GM12878 (cell line): ENCODE data around the gene UTP14C. TPM values are rescaled to one million over a fixed set of nuclear protein-coding genes. Genes with fewer than 3 reads are reported as not detected.

ENCODE experiments used
- ATAC-seq: fragments of 200-7000 bp; cut with Tn5 transposase; 3 replicates; pipeline ENCODE4 v1.9.1; 2020; ENCODE audit warnings: mild to moderate bottlenecking, moderate library complexity
- BruUV-seq: library from RNA; stranded (reverse); fragments of 400-500 nt; replicated peaks from 2 replicates; lab custom pipeline; 2021; lab: Mats Ljungman, UMichigan
- CTCF ChIA-PET: fragments of 300-600 bp; sonication (Branson Sonifier 250); formaldehyde crosslinking; extraction: SDS; loops from one replicate; lab custom pipeline; 2021; ENCODE audit warnings: inconsistent platforms; lab: Yijun Ruan, JAX
- POLR2A ChIA-PET: fragments of 350-600 bp; formaldehyde crosslinking; extraction: SDS; loops from one replicate; lab custom pipeline; 2021; ENCODE audit warnings: inconsistent platforms; lab: Charles Lee
- RAD21 ChIA-PET: fragments of 300-600 bp; sonication (Branson Sonifier 250); formaldehyde crosslinking; loops from one replicate; lab custom pipeline; 2023; ENCODE audit warnings: antibody characterized with exemption; ENCODE audit not compliant: unreplicated experiment; lab: Charles Lee
- SMC1A ChIA-PET: fragments of 300-600 bp; sonication (Branson Sonifier 250); formaldehyde crosslinking; loops from one replicate; lab custom pipeline; 2023; ENCODE audit not compliant: unreplicated experiment, uncharacterized antibody; lab: Charles Lee
- DNase-seq: peaks from one replicate; pipeline ENCODE4 v3.0.0-alpha.2; 2011; ENCODE audit warnings: low read depth, low spot score
- FAIRE-seq: peaks from 3 replicates; lab custom pipeline; 2011; peaks lifted over from hg19 to GRCh38; lab: Jason Lieb, UNC
- H2AFZ ChIP-seq: 2 replicates; pipeline ENCODE4 v1.6.0; 2011; ENCODE audit warnings: low read depth, low read length, control low read depth; ENCODE audit not compliant: control insufficient read depth
- H3K27ac ChIP-seq: 2 replicates; pipeline ENCODE4 v1.5.1; 2011; ENCODE audit warnings: control low read depth; ENCODE audit not compliant: control insufficient read depth, insufficient read depth
- H3K27me3 ChIP-seq, 2 experiments: replicated peaks in 1 of 2; 2 replicates each; pipeline versions ENCODE4 v1.6.0 to v1.6.1; 2011; ENCODE audit warnings: low read length in 1 of 2; ENCODE audit not compliant: control insufficient read depth in 2 of 2, insufficient read depth in 2 of 2
- H3K36me3 ChIP-seq, 2 experiments: 2 replicates each; pipeline ENCODE4 v1.5.1; 2011; ENCODE audit warnings: low read length in 1 of 2; ENCODE audit not compliant: control insufficient read depth in 2 of 2, insufficient read depth in 2 of 2
- H3K4me1 ChIP-seq: 2 replicates; pipeline ENCODE4 v1.6.1; 2011; ENCODE audit warnings: mild to moderate bottlenecking, low read length, moderate library complexity, mixed read lengths; ENCODE audit not compliant: control insufficient read depth, insufficient read depth
- H3K4me2 ChIP-seq: 2 replicates; pipeline ENCODE4 v1.6.0; 2011; ENCODE audit warnings: control low read depth; ENCODE audit not compliant: control insufficient read depth, insufficient read depth
- H3K4me3 ChIP-seq: fragments of 200-600 bp; sonication (generic); 2 replicates; pipeline ENCODE4 v1.5.1; 2016
- H3K79me2 ChIP-seq: 2 replicates; pipeline ENCODE4 v1.6.0; 2011; ENCODE audit warnings: low read length; ENCODE audit not compliant: control insufficient read depth, insufficient read depth
- H3K9ac ChIP-seq: 2 replicates; pipeline ENCODE4 v1.8.0; 2011; ENCODE audit warnings: low read length, control low read depth, mixed read lengths; ENCODE audit not compliant: control insufficient read depth, insufficient read depth
- H3K9me3 ChIP-seq: replicated peaks from 3 replicates; pipeline ENCODE4 v1.5.1; 2011; ENCODE audit warnings: mild to moderate bottlenecking, low read length; ENCODE audit not compliant: control insufficient read depth, insufficient read depth
- H4K20me1 ChIP-seq: 2 replicates; pipeline ENCODE4 v1.6.0; 2011; ENCODE audit not compliant: control insufficient read depth, insufficient read depth
- ATF3 ChIP-seq: IDR thresholded peaks from 2 replicates; pipeline ENCODE4 v1.6.1; 2011; ENCODE audit warnings: low read depth, mild to moderate bottlenecking, low read length, moderate library complexity, borderline replicate concordance; ENCODE audit errors: extremely low read depth
- MEF2B ChIP-seq: fragments of 450-650 bp; IDR thresholded peaks from 2 replicates; pipeline ENCODE4 v1.6.1; 2018; ENCODE audit warnings: mild to moderate bottlenecking, moderate library complexity; ENCODE audit not compliant: partially characterized antibody, poor library complexity, severe bottlenecking
- MYB ChIP-seq: fragments of 150-350 bp; IDR thresholded peaks from 2 replicates; pipeline ENCODE4 v1.6.1; 2014; ENCODE audit warnings: mild to moderate bottlenecking, low read depth, low read length, borderline replicate concordance
- NFXL1 ChIP-seq: fragments of 450-650 bp; IDR thresholded peaks from 2 replicates; pipeline ENCODE4 v1.6.1; 2017; ENCODE audit warnings: antibody characterized with exemption, mild to moderate bottlenecking, borderline replicate concordance
- NRF1 ChIP-seq: conservative IDR thresholded peaks from 2 replicates; pipeline ENCODE4 v1.6.1; 2011; ENCODE audit warnings: mild to moderate bottlenecking, low read depth, low read length, improper control_type of control experiment
- RCOR1 ChIP-seq: conservative IDR thresholded peaks from 2 replicates; pipeline ENCODE4 v1.6.1; 2012; ENCODE audit warnings: low read depth, low read length, improper control_type of control experiment
- STAT3 ChIP-seq: IDR thresholded peaks from 2 replicates; pipeline ENCODE4 v1.6.1; 2011; ENCODE audit warnings: low read depth, low read length, improper control_type of control experiment
- ZNF24 ChIP-seq: fragments of 450-650 bp; IDR thresholded peaks from 2 replicates; pipeline ENCODE4 v1.6.1; 2017; ENCODE audit warnings: antibody characterized with exemption, mild to moderate bottlenecking
- ZNF384 ChIP-seq: IDR thresholded peaks from 2 replicates; pipeline ENCODE4 v1.6.1; 2012; ENCODE audit warnings: low read depth, mild to moderate bottlenecking, low read length, improper control_type of control experiment, borderline replicate concordance
- WGBS: methylation state at CpG from one replicate; pipeline ENCODE4 v1.1.6; 2016; ENCODE audit warnings: low lambda C conversion rate; ENCODE audit not compliant: insufficient replicate concordance, insufficient coverage; ENCODE audit errors: missing lambda C conversion rate; 5-methylcytosine and 5-hydroxymethylcytosine counted together
- in situ Hi-C: fragments of 300-500 bp; cut with MboI; formaldehyde crosslinking; loops from 9 replicates; pipeline ENCODE4 v1.14.3; 2018; ENCODE audit warnings: mixed read lengths
- intact Hi-C: fragments of 100-400 bp; cut with micrococcal nuclease; formaldehyde crosslinking; loops from one replicate; pipeline ENCODE4 v1.14.2; 2022; ENCODE audit not compliant: unreplicated experiment
- polyA plus RNA-seq, 11 experiments: library from polyadenylated mRNA; depleted of rRNA in 4 of 11; unstranded in 6 of 11; stranded (reverse) in 5 of 11; fragments of >200 nt; fragmentation: Nextera tagmentation in 4 of 11; fragmentation: Illumina TruSeq in 1 of 11; extraction: Ambion mirVana in 4 of 11; extraction: Trizol in 1 of 11; gene quantifications; 1 replicate in 1 of 11; 2 replicates in 10 of 11; pipeline versions ENCODE4 v1.2.1 to v1.2.3, GENCODE V29; 2011 to 2016; ENCODE audit warnings: inconsistent platforms in 2 of 11, missing spikeins in 2 of 11, low read depth in 1 of 11
- total RNA-seq, 4 experiments: library from RNA; depleted of rRNA in 3 of 4; stranded (reverse); fragments of >200 nt in 3 of 4; fragmentation: Illumina TruSeq in 1 of 4; extraction: Trizol in 1 of 4; gene quantifications; 2 replicates each; pipeline versions ENCODE4 v1.2.1 to v1.2.3, GENCODE V29; 2013 to 2021

UTP14C gene
- total and polyA plus RNA-seq, 10 of the 15 experiments (the other 5 are each of a cell fraction or from before 2014, with no cell fraction given) = 3.4 to 11.2 (median 6.0) TPM

DNA sequence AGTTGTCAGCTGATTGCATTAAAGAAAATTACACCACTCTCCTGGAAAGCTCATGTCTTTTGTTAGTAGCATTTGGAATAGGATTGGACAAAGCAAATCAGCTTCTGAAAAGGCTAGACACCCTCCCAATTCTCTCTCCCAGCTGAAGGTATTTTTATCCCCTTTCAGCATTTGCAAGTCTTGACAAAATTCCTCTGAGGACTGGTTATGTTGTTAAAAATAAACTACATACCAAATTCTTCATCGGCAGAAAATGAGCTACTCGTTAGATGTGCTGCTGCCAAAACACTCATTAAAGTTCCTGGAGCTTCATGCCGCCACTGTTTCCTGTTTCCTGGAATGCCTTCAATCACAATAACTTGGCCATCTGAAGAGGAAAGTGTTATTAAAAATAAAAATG, 37.1 kb downstream of the UTP14C start:
- ATAC-seq (no peak), DNase-seq (no peak), FAIRE-seq (no peak)
- ChIA-PET POLR2A (no interaction called here), CTCF (interaction anchor here (1.4 kb wide), 1 partner anchor 9 kb away, joined by 3 read pairs; no protein-coding TSS in a partner anchor), SMC1A (interaction anchor here (0.8 to 1.2 kb wide), 2 partner anchors 54 to 66 kb away, joined by 3 to 4 read pairs; no protein-coding TSS in a partner anchor), RAD21 (no interaction called here)
- no peak overlapping the region for H2AFZ ChIP-seq
- H3K27ac ChIP-seq = no peak overlapping the region
- H4K20me1 ChIP-seq = no peaks in the 10 kb centered on the region
- 59% methylated on average over 3 of the region's 3 CpGs for WGBS
- H3K9ac ChIP-seq = no peak overlapping the region
- TF ChIP-seq ZNF24 (no peak), NFXL1 (no peak), MYB (no peak), MEF2B (no peak), ATF3 (no peak), ZNF384 (no peak), STAT3 (no peak), RCOR1 (no peak), NRF1 (no peak)
- no peaks in the 10 kb centered on the region for H3K79me2 ChIP-seq
- no peak overlapping the region for H3K4me2 ChIP-seq
- no TSS peak for BruUV-seq
- in situ Hi-C loops = no loop called here
- H3K4me1 ChIP-seq = no peaks in the 10 kb centered on the region
- no peaks in the 10 kb centered on the region for H3K36me3 ChIP-seq
- H3K4me3 ChIP-seq = no peak overlapping the region
- no peaks in the 10 kb centered on the region; the same call in 2 of the 3 replicates for H3K9me3 ChIP-seq
- intact Hi-C loops = no loop called here
- H3K27me3 ChIP-seq = no peaks in the 10 kb centered on the region
